HCT116 (cell line): ENCODE measurements around the gene LBR. TPM values are rescaled to one million over a fixed set of nuclear protein-coding genes. Genes with fewer than 3 reads are reported as not detected.

Experiments
- ATAC-seq: fragments of 200-7000 bp; cut with Tn5 transposase; 2 replicates; pipeline ENCODE4 v1.9.1; 2020; ENCODE audit warnings: mild to moderate bottlenecking, moderate library complexity
- BruUV-seq: library from RNA; stranded (reverse); fragments of 400-500 nt; replicated peaks from 2 replicates; lab custom pipeline; 2021; lab: Mats Ljungman, UMichigan
- CTCF ChIA-PET: fragments of 300-600 bp; sonication (Branson Sonifier 250); formaldehyde crosslinking; loops from one replicate; lab custom pipeline; 2021; ENCODE audit warnings: antibody characterized with exemption; lab: Charles Lee
- POLR2A ChIA-PET: fragments of 300-600, 350-600 bp; sonication (Branson Sonifier 250); formaldehyde crosslinking; loops from one replicate; lab custom pipeline; 2021; ENCODE audit warnings: antibody characterized with exemption; lab: Charles Lee
- RAD21 ChIA-PET, 2 experiments: fragments of 300-600 bp; sonication (Branson Sonifier 250); formaldehyde crosslinking; loops; one replicate each; lab custom pipeline; 2023; ENCODE audit warnings: low total read pairs in 2 of 2; ENCODE audit not compliant: uncharacterized antibody in 2 of 2, unreplicated experiment in 2 of 2, low non-redundant PET in 1 of 2; lab: Charles Lee
- DNase-seq: peaks from one replicate; pipeline ENCODE4 v3.0.0-alpha.2; 2010; ENCODE audit warnings: low read depth, low spot score
- H2AFZ ChIP-seq: fragments of 200-600 bp; shearing (Covaris generic), sonication (generic); 2 replicates; pipeline ENCODE4 v1.6.1; 2017; ENCODE audit warnings: low read depth, mixed run types, mixed read lengths, antibody characterized with exemption, low read length; ENCODE audit not compliant: poor library complexity, severe bottlenecking
- H3K27ac ChIP-seq: 2 replicates; pipeline ENCODE4 v1.5.1; 2012; ENCODE audit warnings: low read depth, low read length
- H3K27me3 ChIP-seq: fragments of 200-600 bp; sonication (generic); 2 replicates; pipeline ENCODE4 v1.6.1; 2016; ENCODE audit warnings: mixed run types, low read length, mixed read lengths; ENCODE audit not compliant: insufficient read depth
- H3K36me3 ChIP-seq, 2 experiments: fragments of 200-500 bp in 1 of 2; fragments of 200-600 bp in 1 of 2; sonication (Bioruptor generic) in 1 of 2; sonication (generic) in 1 of 2; 2 replicates each; pipeline versions ENCODE4 v1.5.1 to v1.6.1; 2014 to 2016; ENCODE audit warnings: low read length in 2 of 2, inconsistent platforms in 1 of 2, mixed read lengths in 1 of 2, mixed run types in 1 of 2; ENCODE audit not compliant: insufficient read depth in 2 of 2, control insufficient read depth in 1 of 2
- H3K4me1 ChIP-seq, 2 experiments: fragments of 200-600 bp in 1 of 2; sonication (generic) in 1 of 2; 2 replicates each; pipeline versions ENCODE4 v1.5.1 to v1.6.1; 2012 to 2017; ENCODE audit warnings: low read length in 2 of 2, inconsistent platforms in 1 of 2, mild to moderate bottlenecking in 1 of 2, mixed read lengths in 1 of 2, mixed run types in 1 of 2, moderate library complexity in 1 of 2; ENCODE audit not compliant: insufficient read depth in 2 of 2, control insufficient read depth in 1 of 2
- H3K4me2 ChIP-seq: fragments of 200-600 bp; sonication (generic); 2 replicates; pipeline ENCODE4 v1.6.1; 2017; ENCODE audit warnings: mixed run types, low read length, mixed read lengths
- H3K4me3 ChIP-seq, 2 experiments: fragments of 200-600 bp in 1 of 2; sonication (generic) in 1 of 2; replicated peaks in 1 of 2; 2 replicates each; pipeline ENCODE4 v1.5.1; 2011 to 2016; ENCODE audit warnings: low read length in 2 of 2, control low read depth in 1 of 2, low read depth in 1 of 2, mild to moderate bottlenecking in 1 of 2, mixed read lengths in 1 of 2, mixed run types in 1 of 2
- H3K79me2 ChIP-seq: fragments of 200-600 bp; sonication (generic); 2 replicates; pipeline ENCODE4 v1.6.1; 2017; ENCODE audit warnings: mild to moderate bottlenecking, mixed run types, low read length, moderate library complexity, mixed read lengths; ENCODE audit not compliant: insufficient read depth
- H3K9ac ChIP-seq: fragments of 200-600 bp; sonication (generic); 2 replicates; pipeline ENCODE4 v1.6.1; 2016; ENCODE audit warnings: low read length, mixed read lengths
- H3K9me2 ChIP-seq: fragments of 200-600 bp; sonication (generic), shearing (Covaris generic); 2 replicates; pipeline ENCODE4 v1.6.1; 2017; ENCODE audit warnings: mixed run types, mild to moderate bottlenecking, moderate library complexity; ENCODE audit not compliant: insufficient read depth
- H3K9me3 ChIP-seq, 2 experiments: fragments of 200-500 bp in 1 of 2; fragments of 200-600 bp in 1 of 2; sonication (Bioruptor generic) in 1 of 2; sonication (generic) in 1 of 2; 2 replicates each; pipeline ENCODE4 v1.6.1; 2014 to 2017; ENCODE audit warnings: low read length in 2 of 2, mixed read lengths in 2 of 2, inconsistent platforms in 1 of 2, low read depth in 1 of 2, mild to moderate bottlenecking in 1 of 2, mixed run types in 1 of 2, moderate library complexity in 1 of 2; ENCODE audit not compliant: control insufficient read depth in 1 of 2, insufficient read depth in 1 of 2
- H4K20me1 ChIP-seq: fragments of 200-600 bp; sonication (generic), shearing (Covaris generic); 2 replicates; pipeline ENCODE4 v1.6.1; 2017; ENCODE audit warnings: mixed run types, mild to moderate bottlenecking, moderate library complexity; ENCODE audit not compliant: insufficient read depth
- EGR1 ChIP-seq: IDR thresholded peaks from 2 replicates; pipeline ENCODE4 v1.6.1; 2012; ENCODE audit warnings: low read depth
- ELF1 ChIP-seq: IDR thresholded peaks from 2 replicates; pipeline ENCODE4 v1.6.1; 2012; ENCODE audit warnings: low read depth, borderline replicate concordance
- FOSL1 ChIP-seq: IDR thresholded peaks from 2 replicates; pipeline ENCODE4 v1.6.1; 2012; ENCODE audit warnings: low read depth
- JUND ChIP-seq: IDR thresholded peaks from 2 replicates; pipeline ENCODE4 v1.6.1; 2012
- POLR2A ChIP-seq: IDR thresholded peaks from 2 replicates; pipeline ENCODE4 v1.7.0; 2011; ENCODE audit warnings: borderline replicate concordance; ENCODE audit not compliant: insufficient read depth, insufficient read length; ENCODE audit errors: extremely low read depth
- POLR2AphosphoS5 ChIP-seq: IDR thresholded peaks from 2 replicates; pipeline ENCODE4 v1.6.1; 2011; ENCODE audit warnings: mild to moderate bottlenecking, low read depth, low read length, moderate library complexity
- SIN3A ChIP-seq: IDR thresholded peaks from 2 replicates; pipeline ENCODE4 v1.6.1; 2012; ENCODE audit warnings: low read depth
- SP1 ChIP-seq: IDR thresholded peaks from 2 replicates; pipeline ENCODE4 v1.6.1; 2012; ENCODE audit warnings: low read depth
- SRF ChIP-seq: IDR thresholded peaks from 2 replicates; pipeline ENCODE4 v1.6.1; 2012; ENCODE audit warnings: low read depth
- TCF7L2 ChIP-seq: IDR thresholded peaks from 2 replicates; pipeline ENCODE4 v1.7.0; 2011; ENCODE audit warnings: borderline replicate concordance, inconsistent platforms; ENCODE audit not compliant: insufficient read depth, insufficient read length; ENCODE audit errors: extremely low read depth
- YY1 ChIP-seq: IDR thresholded peaks from 2 replicates; pipeline ENCODE4 v1.6.1; 2011; ENCODE audit warnings: low read length, low read depth, moderate library complexity, mild to moderate bottlenecking; ENCODE audit not compliant: insufficient replicate concordance; ENCODE audit errors: extremely low read depth
- ZFX ChIP-seq: fragments of 450-650 bp; IDR thresholded peaks from 2 replicates; pipeline ENCODE4 v1.6.1; 2017
- intact Hi-C: fragments of 100-400 bp; cut with micrococcal nuclease; formaldehyde crosslinking; loops from 2 replicates; pipeline ENCODE4 v1.10.0; 2022
- total RNA-seq: library from RNA; stranded (reverse); gene quantifications from one replicate; pipeline ENCODE4 v1.2.1, GENCODE V29; 2021; ENCODE audit not compliant: unreplicated experiment
- TF ChIP-seq, protein P1 (sequence below): IDR thresholded peaks from 2 replicates; pipeline ENCODE4 v1.6.1; 2012; ENCODE audit warnings: low read depth
- TF ChIP-seq, protein P2 (sequence below), 3 experiments: fragments of 200-600 bp in 1 of 3; sonication (generic) in 1 of 3; IDR thresholded peaks in 2 of 3; conservative IDR thresholded peaks in 1 of 3; 2 replicates each; pipeline ENCODE4 v1.5.1; 2012 to 2017; ENCODE audit warnings: low read depth in 2 of 3, low read length in 2 of 3, antibody characterized with exemption in 1 of 3, borderline replicate concordance in 1 of 3, control low read depth in 1 of 3, mild to moderate bottlenecking in 1 of 3, mixed read lengths in 1 of 3, mixed run types in 1 of 3, moderate library complexity in 1 of 3; ENCODE audit not compliant: insufficient read depth in 1 of 3

Gene LBR
- total RNA-seq, 1 experiment from 2014 or later, result 97.4 TPM

DNA sequence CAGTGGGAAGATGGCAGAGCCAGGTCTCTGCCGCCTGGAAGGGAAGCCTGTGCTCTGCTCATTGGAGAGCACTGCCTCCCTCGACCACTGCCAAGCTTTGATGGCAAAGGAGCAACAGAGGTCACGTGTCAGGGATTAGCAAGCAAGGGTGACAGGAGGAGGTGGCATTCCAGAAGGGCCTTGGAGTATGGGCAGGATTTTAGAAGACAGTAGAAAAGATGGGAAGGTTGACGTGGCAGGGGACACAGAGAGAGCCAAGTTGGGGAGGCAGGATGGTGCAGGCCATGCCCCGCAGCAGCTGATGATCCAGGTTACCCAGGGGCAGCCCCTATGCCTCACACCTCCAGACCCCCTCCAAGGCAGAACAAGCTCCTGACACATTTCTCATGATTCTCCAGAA, 21.9 kb upstream of the LBR start:
- Histone ChIP-seq H3K9ac (peak overlapping the region; percentile 36), H3K36me3 (no peaks in the 10 kb centered on the region), H3K4me3 (peak overlapping the region in 1 of 2 experiments; percentile 41; a peak in 2 of 4 replicates), H3K79me2 (no peaks in the 10 kb centered on the region), H4K20me1 (no peaks in the 10 kb centered on the region), H3K9me2 (no peaks in the 10 kb centered on the region), H3K4me1 (peaks cover 46 to 84% of the 10 kb centered on the region in 2 experiments), H3K27me3 (no peaks in the 10 kb centered on the region), H2AFZ (peak overlapping the region; percentile 86), H3K4me2 (peak overlapping the region; percentile 75), H3K27ac (peak overlapping the region; percentile 44), H3K9me3 (no peaks in the 10 kb centered on the region)
- intact Hi-C loops, result no loop called here
- POLR2A ChIA-PET, result no interaction called here
- no peak for ATAC-seq
- no peak for DNase-seq
- RAD21 ChIA-PET, result no interaction called here
- no peak for TF ChIP-seq SP1
- TF ChIP-seq POLR2A, result no peak
- TF ChIP-seq, protein P1, sequence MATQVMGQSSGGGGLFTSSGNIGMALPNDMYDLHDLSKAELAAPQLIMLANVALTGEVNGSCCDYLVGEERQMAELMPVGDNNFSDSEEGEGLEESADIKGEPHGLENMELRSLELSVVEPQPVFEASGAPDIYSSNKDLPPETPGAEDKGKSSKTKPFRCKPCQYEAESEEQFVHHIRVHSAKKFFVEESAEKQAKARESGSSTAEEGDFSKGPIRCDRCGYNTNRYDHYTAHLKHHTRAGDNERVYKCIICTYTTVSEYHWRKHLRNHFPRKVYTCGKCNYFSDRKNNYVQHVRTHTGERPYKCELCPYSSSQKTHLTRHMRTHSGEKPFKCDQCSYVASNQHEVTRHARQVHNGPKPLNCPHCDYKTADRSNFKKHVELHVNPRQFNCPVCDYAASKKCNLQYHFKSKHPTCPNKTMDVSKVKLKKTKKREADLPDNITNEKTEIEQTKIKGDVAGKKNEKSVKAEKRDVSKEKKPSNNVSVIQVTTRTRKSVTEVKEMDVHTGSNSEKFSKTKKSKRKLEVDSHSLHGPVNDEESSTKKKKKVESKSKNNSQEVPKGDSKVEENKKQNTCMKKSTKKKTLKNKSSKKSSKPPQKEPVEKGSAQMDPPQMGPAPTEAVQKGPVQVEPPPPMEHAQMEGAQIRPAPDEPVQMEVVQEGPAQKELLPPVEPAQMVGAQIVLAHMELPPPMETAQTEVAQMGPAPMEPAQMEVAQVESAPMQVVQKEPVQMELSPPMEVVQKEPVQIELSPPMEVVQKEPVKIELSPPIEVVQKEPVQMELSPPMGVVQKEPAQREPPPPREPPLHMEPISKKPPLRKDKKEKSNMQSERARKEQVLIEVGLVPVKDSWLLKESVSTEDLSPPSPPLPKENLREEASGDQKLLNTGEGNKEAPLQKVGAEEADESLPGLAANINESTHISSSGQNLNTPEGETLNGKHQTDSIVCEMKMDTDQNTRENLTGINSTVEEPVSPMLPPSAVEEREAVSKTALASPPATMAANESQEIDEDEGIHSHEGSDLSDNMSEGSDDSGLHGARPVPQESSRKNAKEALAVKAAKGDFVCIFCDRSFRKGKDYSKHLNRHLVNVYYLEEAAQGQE, result no peak
- no peak for TF ChIP-seq SIN3A
- no peak for TF ChIP-seq EGR1
- TF ChIP-seq POLR2AphosphoS5, result no peak
- CTCF ChIA-PET, result interaction anchor here (1.9 kb wide), 1 partner anchor 9 kb away, joined by 7 read pairs; no protein-coding TSS in a partner anchor
- no TSS peak for BruUV-seq

DNA sequence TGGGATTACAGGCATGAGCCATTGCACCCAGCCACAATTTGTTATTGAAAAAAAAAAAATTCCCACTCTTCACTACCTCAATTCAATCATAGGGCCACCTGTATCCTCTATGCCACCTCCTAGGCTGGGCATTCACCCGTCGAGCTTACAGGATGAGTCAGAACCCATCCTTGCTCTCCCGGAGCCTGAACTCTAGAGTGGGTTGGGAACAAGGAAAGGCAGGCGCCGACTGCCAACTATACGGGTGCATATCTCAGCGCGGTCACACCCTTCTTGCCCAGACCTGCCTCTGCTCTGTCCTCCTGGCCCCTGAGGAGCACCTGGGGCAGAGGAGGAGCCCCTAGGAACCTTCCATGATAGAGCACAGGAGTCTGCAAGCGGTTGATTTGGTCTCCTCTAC, 21.4 kb upstream of the LBR start:
- Histone ChIP-seq H3K9me3 (no peaks in the 10 kb centered on the region), H4K20me1 (no peaks in the 10 kb centered on the region), H3K36me3 (no peaks in the 10 kb centered on the region), H3K27me3 (no peaks in the 10 kb centered on the region), H3K9ac (peak overlapping the region; percentile 36), H2AFZ (peak overlapping the region; percentile 86), H3K4me3 (peak overlapping the region in 1 of 2 experiments; percentile 41; a peak in 2 of 4 replicates), H3K9me2 (no peaks in the 10 kb centered on the region), H3K79me2 (no peaks in the 10 kb centered on the region), H3K4me1 (peaks cover 45 to 83% of the 10 kb centered on the region in 2 experiments), H3K4me2 (peak overlapping the region; percentile 75)
- peak; percentile 81 for ATAC-seq
- ChIA-PET POLR2A (no interaction called here), CTCF (interaction anchor here (1.4 to 1.9 kb wide), 2 partner anchors 9 to 26 kb away, joined by 3 to 7 read pairs; no protein-coding TSS in a partner anchor), RAD21 (interaction anchor here in 1 of 2 experiments (0.6 kb wide), 1 partner anchor 774 kb away, joined by 4 read pairs; the partner anchor contains the start of gene MIXL1)
- intact Hi-C loops, result no loop called here
- no TSS peak for BruUV-seq
- peak; percentile 64 for DNase-seq
- TF ChIP-seq POLR2AphosphoS5 (0 out of 2 replicates have a peak, but pooled peaks have one; percentile 29), TCF7L2 (no peak), YY1 (peak; percentile 15), SRF (no peak), ZFX (no peak), FOSL1 (peak; percentile 74), ELF1 (no peak), SP1 (peak; percentile 45), JUND (peak; percentile 76)
- TF ChIP-seq, protein P2, sequence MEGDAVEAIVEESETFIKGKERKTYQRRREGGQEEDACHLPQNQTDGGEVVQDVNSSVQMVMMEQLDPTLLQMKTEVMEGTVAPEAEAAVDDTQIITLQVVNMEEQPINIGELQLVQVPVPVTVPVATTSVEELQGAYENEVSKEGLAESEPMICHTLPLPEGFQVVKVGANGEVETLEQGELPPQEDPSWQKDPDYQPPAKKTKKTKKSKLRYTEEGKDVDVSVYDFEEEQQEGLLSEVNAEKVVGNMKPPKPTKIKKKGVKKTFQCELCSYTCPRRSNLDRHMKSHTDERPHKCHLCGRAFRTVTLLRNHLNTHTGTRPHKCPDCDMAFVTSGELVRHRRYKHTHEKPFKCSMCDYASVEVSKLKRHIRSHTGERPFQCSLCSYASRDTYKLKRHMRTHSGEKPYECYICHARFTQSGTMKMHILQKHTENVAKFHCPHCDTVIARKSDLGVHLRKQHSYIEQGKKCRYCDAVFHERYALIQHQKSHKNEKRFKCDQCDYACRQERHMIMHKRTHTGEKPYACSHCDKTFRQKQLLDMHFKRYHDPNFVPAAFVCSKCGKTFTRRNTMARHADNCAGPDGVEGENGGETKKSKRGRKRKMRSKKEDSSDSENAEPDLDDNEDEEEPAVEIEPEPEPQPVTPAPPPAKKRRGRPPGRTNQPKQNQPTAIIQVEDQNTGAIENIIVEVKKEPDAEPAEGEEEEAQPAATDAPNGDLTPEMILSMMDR (IDR thresholded peaks at IDR 0.05 in 2 of 3, conservative IDR thresholded peaks at IDR 0.05 in 1 of 3; ENCODE audit: borderline replicate concordance in 1 of 3, insufficient read depth in 1 of 3, low read depth in 2 of 3, low read length in 2 of 3), result no peak
- TF ChIP-seq, all 23 proteins: peak for 5
- peak overlapping the region; percentile 44 for H3K27ac ChIP-seq
